Non-pigmented ciliary epithelial cell (primary cell): ENCODE data around the gene MROH9.
"Not testable (repeated sequence)": the region's sequence is repeated elsewhere in the genome, so short reads cannot be mapped to it uniquely, and the experiment has no call there.

Experiments
- DNase-seq: peaks from one replicate; pipeline ENCODE4 v3.0.0-alpha.2; 2010; ENCODE audit warnings: low read depth

Gene MROH9

DNA sequence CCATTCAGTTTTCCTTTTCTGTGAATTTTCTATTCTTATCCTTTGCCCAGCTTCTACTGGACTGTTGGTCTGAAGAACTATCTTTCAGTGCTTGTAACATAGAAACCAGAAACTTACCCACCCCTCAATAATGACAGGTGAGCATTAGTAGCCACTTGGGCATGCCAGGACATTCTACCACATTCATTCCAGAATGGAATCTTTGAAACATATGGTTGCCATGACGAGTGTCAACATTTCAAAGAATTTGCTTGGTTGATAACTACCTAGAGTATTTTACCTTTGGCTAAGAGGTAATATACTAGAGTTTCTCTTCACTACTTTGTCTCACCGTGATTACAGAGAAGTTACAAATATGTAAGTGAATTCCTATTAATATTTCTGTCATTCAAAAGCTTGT, at the start of gene MROH9:
TSS of gene MROH9 (plus strand) at position 304 of the 400 bp plus-strand sequence. CDS start 10,023 bp downstream, outside the sequence.
- no peak for DNase-seq

GRCh38 chr1:170885551-170885950, 49.8 kb upstream of the MROH9 start:
- no peak for DNase-seq

DNA sequence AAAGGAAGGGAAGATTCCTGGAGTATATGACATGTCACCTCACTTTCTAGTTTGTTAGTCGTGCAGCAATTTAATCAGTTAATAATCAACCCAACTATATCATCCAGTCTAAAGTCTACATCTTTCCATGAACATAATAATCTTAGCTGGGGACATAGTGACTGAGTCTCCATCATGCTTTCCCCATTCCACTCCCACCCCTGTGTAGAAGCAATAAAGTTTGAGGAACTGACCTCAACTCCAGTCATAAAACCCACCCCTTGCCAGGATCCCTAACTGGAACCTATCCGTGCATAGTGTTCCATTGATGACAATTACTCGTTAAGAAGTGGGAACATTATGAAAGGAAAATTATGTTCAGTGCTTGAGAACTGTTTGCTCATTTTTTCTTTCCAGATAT, 48.9 kb upstream of the MROH9 start:
- DNase-seq, result no peak

- no peak for DNase-seq
These were observed 47.6 kb upstream of the MROH9 start for GRCh38 chr1:170887726-170888125.

GRCh38 chr1:170891872-170892271, 43.5 kb upstream of the MROH9 start:
- no peak for DNase-seq

GRCh38 chr1:170893655-170894297, 41.6 kb upstream of the MROH9 start:
- DNase-seq, result no peak

DNA sequence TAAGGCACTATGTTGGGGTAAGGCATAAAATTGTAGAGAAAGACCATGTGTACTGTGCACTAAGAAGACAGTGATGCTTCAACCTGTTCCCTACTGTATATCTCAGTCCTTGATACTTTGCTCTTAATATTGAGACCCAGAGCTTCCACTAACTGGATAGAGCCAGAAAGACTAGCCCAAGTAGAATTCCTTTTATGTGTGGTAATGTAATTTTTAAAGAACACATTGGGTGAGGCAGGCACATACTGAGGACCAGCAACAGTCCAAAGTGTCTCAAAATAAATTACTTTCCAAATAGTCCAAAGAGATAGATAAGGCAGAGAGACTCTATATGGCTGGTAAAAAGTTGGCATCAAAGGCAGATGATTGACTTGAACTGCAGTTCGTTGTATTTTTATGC, 31.4 kb upstream of the MROH9 start:
- no peak for DNase-seq

GRCh38 chr1:170908942-170909341, 26.4 kb upstream of the MROH9 start:
- DNase-seq, result no peak

DNA sequence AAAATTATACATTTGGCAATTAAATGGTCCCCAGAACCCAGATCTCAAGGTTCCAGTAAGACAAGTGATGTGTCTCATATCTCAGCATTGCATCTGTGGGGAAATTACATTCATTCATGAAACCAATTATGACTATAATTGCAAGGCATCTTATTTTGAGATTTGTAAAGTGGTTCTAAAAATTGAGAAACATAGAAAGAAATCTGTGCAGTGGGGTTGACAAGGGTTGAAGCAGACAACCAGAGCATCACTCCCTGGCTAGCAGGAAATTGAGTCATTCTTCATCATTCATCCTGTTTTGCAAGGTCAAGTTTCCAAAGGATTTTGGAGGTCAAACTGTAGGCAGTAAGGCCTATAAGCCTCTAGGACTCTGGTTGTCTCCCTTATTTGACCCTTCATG, 25.1 kb upstream of the MROH9 start:
- no peak for DNase-seq

DNA sequence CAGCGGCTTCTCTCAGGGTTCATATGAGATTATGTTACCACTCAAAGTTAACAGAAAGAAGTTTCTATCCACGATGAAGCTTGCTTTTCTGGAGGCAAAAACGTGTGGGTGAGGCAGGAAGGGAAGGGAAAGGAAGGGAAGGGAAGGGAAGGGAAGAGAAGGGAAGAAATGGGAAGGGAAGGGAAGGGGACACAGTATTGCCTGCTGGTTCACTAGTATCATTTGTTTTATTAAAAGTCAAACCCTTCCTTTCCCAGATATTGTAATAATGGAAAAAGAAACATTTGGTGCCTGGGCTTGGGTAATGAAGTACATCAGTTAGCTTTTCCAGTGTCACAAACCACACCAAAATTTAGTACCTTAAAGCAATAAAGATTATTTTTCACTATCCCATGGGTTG, 18.0 kb upstream of the MROH9 start:
- DNase-seq, result no peak

DNA sequence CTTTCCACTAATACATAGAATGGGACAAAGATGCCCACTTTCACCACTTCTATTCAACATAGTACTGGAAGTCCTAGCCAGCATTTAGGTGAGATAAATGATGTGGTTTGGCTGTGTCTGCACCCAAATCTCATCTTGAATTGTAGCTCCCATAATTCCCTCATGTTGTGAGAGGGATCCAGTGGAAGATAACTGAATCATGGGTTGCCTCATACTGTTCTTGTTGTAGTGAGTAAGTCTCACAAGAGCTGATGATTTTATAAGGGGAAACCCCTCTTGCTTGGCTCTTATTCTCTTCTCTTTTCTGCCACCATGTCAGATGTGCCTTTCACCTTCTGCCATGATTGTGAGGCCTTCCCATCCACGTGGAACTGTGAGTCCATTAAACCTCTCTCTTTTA, 10.7 kb upstream of the MROH9 start:
- DNase-seq, result not testable (repeated sequence)

- DNase-seq, result no peak
These were observed 7.1 kb upstream of the MROH9 start for GRCh38 chr1:170927955-170928840.

GRCh38 chr1:170929412-170929834, 5.9 kb upstream of the MROH9 start:
- DNase-seq, result no peak

GRCh38 chr1:170929835-170930554, 5.3 kb upstream of the MROH9 start:
- peak; percentile 40 for DNase-seq

DNA sequence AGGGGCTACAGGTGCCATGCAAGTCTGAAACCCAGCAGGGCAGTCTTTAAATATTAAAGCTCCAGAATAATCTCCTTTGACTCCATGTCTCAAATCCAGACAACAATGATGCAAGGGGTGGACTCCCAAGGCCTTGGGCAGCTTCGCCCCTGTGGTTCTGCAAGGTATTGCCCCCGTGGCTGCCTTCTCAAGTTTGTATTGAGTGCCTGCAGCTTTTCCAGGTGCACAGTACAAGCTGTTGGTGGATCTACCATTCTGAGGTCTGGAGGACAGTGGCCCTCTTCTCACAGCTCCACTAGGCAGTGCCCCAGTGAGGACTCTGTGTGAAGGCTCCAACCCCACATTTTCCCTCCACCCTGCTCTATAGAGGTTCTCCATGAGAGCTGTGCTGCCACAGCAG, 3.7 kb upstream of the MROH9 start:
- no peak for DNase-seq

DNA sequence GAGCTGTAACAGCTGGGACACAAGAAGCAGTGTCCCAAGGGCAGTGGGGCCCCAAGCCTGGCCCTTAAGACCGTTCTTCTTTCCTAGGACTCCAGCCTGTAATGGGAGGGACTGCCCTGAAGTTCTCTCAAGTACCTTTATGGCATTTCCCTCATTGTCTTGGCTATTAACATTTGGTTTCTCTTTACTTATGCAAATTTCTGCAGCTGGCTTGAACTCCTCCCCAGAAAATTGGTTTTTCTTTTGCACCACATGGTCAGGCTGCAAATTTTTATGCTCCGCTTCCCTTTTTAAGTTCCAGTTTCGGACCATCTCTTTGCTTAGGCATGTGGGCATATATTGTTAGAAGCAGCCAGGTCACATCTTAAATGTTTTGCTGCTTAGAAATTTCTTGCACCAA, 3.1 kb upstream of the MROH9 start:
- no peak for DNase-seq

DNA sequence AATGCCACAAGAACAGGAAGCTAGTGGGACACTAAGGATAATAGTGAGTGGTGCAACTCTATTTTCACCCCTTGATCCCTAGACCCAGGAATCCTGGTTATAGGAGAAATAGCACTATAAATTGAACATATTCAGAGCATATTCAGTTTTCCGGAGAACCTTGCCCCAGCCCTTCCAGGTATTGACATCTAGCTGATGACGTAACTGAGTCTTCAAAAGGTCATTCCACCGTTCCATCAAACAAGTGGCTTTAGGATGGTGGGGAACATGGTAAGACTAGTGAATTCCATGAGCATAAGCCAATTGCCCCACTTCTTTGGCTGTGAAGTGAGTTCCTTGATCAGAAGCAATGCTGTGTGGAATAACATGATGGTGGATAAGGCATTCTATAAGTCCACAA, 2.9 kb downstream of the MROH9 start:
- no peak for DNase-seq

GRCh38 chr1:170939476-170939875, 4.1 kb downstream of the MROH9 start:
- DNase-seq, result no peak

GRCh38 chr1:170951744-170952143, 16.4 kb downstream of the MROH9 start:
- not testable (repeated sequence) for DNase-seq

GRCh38 chr1:170959385-170959784, 24.1 kb downstream of the MROH9 start:
- DNase-seq, result peak; percentile 3

- no peak for DNase-seq
These were observed 29.2 kb downstream of the MROH9 start for GRCh38 chr1:170964506-170964905.

GRCh38 chr1:170967042-170967910, 31.9 kb downstream of the MROH9 start:
- DNase-seq, result peak; percentile 24
